Measurements from ENCODE around the gene DHRSX.

- TF ChIP-seq, protein P1, sequence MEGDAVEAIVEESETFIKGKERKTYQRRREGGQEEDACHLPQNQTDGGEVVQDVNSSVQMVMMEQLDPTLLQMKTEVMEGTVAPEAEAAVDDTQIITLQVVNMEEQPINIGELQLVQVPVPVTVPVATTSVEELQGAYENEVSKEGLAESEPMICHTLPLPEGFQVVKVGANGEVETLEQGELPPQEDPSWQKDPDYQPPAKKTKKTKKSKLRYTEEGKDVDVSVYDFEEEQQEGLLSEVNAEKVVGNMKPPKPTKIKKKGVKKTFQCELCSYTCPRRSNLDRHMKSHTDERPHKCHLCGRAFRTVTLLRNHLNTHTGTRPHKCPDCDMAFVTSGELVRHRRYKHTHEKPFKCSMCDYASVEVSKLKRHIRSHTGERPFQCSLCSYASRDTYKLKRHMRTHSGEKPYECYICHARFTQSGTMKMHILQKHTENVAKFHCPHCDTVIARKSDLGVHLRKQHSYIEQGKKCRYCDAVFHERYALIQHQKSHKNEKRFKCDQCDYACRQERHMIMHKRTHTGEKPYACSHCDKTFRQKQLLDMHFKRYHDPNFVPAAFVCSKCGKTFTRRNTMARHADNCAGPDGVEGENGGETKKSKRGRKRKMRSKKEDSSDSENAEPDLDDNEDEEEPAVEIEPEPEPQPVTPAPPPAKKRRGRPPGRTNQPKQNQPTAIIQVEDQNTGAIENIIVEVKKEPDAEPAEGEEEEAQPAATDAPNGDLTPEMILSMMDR (IDR thresholded peaks at IDR 0.05; ENCODE audit: poor library complexity) = no peak
- TF ChIP-seq EZH2phosphoT487 (IDR thresholded peaks at IDR 0.05; ENCODE audit: low read depth, severe bottlenecking, unreplicated experiment) = no peak
- no peak for TF ChIP-seq EZH2 (IDR thresholded peaks at IDR 0.05; ENCODE audit: borderline replicate concordance)
Measured at GRCh38 chrX:2327423-2327822, 173.4 kb downstream of the DHRSX start.
